ENCODE measurements around the gene ACLY.

GRCh38 chr17:41967141-41967920, 48.6 kb upstream of the ACLY start:
- TF ChIP-seq CTCF (conservative IDR thresholded peaks at IDR 0.05; ENCODE audit: low read length) (no peak), EZH2phosphoT487 (IDR thresholded peaks at IDR 0.05; ENCODE audit: borderline replicate concordance, low read depth, low read length) (no peak)
